CD4-positive, alpha-beta T cell treated with Interleukin-17A for 4 hours (primary cell): ENCODE data around the gene TBC1D3B.
"Not testable (repeated sequence)": the region's sequence is repeated elsewhere in the genome, so short reads cannot be mapped to it uniquely, and the experiment has no call there.

Experiments
- DNase-seq: peaks from one replicate; pipeline ENCODE4 v3.0.0-alpha.2; 2020; ENCODE audit warnings: mixed read lengths

The TBC1D3B gene

DNA sequence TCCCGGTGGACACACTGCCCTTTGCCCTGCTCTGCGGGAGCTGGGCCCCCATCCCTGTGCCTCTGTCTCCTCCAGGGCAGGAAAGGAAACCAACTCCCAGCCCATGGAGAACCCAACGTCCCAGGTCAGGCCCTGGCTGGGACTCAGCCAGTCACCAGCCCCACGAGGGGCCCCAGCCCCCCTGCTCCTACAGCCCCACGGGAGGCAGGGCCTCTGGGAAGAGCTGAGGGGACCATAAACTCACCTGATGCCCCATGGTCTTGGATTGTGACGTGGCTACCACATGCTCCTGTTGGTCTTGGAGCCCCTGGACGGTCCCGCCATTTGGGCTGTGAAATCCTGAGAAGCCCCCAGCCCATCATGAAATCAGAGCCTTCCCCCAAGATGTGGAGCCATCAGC is 7.6 kb downstream of the TBC1D3B start:
- not testable (repeated sequence) for DNase-seq

DNA sequence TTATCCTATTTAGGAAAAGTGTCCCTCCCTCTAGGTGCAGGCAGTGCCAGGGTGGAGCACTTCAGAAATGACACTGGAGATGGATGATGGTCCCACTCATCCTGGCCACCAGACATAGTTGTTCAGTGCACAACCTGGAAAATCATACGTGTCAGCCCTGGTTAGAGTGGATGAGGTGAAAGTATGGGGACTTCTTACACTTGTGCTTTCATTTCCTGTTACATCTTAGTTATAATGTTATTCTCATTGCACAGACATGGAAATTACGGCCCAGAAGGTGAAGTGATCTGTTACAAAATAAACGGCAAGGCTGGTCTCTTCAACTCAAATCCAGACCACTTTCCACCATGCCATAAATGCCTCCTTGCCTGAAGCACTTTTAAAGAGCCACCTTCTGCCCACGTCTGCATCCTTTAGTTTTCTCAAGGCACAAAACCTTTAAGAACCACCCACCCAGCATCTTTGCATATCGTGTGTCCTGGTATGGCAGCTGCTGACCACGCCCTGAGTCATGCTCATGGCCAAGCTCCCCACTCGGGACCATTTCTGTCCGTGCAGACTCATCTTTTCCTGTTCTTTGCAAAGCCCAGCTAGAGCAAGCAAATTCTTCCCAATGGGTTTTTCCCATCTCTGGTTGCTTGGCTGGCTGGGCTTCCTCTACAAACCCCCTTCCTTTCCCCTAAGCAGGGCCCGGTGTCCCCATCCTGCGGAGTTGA is 22.4 kb downstream of the TBC1D3B start:
- DNase-seq = no peak

DNA sequence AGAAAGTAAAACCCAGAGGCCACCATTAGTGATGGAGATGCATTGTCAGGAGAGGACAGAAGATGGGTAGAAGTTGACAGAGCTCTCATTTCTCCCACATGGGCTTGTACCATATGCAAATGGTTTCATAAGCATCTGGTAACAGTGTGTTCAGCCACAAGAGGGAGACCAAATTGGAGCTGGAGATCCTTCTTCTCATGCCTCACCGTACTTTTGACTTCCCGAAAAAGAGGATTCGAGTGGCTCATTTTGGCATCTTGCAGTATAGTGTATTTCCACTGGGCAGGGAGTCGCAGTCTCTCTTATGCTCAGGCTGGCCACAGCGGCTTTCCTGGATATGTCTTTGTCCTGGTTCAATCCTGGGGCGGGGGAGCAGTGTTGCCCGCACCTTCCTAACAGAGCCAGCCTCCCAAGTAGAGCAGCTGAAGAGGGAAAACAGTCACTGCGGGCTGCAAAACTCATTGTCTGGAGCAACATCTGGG is 23.8 kb downstream of the TBC1D3B start:
- DNase-seq = no peak

DNA sequence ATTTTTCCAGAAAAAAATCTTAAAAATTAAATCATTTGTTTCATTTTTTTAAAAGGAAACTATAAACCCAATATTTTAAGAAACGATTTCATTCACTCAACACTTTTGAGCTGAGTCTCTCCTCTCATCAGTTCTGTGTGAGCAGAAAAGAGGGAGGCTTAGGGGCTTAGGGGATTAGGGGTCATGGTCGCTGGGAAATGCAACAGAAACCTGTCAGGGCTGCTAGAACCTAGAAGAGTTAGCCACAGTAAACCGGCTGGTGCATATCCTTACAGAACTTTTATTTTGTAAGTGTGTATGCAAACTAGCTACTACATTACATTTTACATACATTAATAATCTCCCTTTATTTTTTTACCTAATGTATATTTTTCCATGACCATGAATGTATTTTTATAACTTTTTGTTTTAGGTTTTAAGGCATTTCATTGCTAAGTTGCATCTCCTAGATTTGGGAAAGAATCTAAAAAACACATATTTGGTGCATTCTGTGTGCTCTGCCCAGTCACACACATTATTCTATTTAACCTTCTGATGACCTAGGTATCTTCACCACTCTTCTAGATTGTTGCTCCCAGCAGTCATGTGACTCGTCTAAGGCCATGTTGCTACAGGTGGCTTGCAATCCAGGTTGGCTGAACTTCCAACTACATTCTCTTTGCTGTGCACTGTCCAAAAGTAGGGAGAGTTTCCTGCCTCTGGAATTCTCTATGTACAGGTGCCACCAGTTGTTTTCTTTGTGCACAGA is 24.4 kb downstream of the TBC1D3B start:
- no peak for DNase-seq

DNA sequence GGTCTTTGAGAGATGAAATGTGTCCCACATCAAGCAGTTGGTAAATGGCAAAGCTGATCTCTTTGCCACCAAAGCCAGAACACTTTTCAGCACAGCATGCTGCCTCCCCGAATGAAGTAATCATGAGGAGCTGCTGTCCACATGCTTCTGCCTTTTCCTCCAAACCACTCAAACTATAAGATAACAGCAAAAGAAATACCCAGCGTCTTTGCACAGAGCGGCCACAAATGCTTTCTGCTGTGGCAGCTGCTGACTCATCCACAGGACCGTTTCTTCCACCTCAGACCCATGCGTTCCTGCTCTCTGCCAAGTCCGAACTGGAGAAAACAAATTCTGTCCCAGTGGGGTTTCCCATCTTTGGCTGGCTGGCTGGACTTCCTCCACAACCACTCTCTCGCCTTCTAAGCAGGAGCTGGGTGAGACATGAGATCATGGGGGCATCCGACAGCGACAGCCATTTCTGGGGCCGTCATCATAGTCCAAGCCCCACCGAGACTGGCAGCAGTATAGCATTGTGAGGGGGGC is 27.1 kb downstream of the TBC1D3B start:
- DNase-seq = no peak

DNA sequence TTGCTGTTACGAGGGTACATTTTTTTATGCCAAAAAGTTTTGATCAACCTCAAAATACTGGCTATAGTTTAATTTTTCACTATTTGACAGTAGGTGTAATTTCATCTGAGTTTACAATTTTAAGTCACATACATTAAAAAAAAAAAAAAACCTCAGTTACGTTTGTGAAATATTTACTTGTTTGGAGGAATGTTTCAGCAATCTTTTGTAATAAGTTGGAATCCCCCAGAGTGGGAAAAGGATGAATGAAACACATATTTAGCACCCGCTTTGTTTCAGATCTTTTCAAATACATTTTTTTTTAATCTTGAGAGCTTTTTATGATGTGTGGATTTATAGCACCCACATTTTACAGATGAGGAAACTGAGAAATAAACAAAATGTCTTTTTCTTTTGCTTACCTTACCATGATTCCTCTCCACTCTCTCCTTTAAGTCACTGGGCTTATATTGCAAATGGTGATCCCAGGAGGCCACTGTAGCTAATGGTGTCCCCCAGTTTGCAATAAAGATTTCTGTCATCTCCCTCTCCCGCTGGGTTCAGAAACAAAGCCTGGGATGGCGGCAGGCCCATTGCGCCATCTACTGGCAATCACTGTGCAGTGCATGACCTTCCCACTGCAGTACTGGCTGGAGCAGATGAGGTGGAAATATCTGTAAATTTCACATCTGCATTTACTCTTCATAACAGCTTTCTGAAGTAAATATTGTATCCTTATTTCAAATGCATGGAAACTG is 27.7 kb downstream of the TBC1D3B start:
- DNase-seq = peak; percentile 58

DNA sequence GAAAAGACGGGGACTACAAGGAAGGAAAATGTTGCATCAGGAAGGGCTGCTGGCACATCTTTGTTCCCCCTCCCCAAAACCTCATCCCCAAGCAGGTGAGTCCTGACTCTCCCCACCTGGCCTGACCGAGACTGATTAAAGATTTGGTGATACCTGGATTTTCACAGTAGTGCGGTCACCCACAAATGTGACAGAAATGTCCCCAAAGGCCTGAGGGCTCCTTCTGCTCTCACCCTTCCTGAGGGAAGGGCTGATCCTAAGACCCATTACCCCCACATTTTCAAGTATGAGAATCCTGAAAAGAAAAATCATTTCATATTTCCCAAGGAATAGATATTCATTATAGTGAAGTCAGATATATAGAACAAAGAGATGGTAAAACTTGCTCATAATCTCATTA is 28.8 kb downstream of the TBC1D3B start:
- no peak for DNase-seq

DNA sequence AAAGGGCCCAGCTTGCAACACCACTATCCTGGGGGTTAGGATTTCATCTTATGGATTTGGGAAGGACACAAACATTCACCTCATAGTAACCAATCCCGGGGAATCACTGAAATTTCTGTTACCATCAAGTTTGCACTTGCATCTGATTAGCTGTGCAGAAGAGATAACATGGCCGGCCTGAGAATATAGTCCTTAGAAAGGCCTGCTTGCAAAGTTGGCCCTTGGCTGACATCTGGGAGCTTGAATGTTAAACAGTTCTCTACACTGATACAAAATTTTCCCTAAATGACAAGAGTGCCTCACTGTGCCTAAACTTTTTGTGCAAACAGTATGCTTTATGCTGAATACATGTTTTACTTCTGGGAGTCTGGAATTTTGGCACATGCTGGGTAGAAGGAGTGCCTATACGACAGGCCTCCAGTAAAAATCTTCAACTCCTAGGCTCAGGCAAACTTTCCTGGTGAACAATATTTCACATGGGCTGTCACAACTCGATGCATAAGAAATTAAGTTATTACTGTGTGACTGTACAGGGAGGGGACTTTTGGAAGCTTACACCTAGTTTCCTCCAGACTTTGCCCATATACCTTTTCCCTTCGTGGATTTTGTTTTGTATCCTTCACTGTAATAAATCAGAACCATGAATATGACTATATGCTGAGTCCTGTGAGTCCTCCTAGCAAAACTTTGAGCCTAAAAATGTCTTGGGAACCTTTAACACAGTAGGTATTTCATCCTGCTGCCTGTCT is 31.3 kb downstream of the TBC1D3B start:
- DNase-seq = no peak

DNA sequence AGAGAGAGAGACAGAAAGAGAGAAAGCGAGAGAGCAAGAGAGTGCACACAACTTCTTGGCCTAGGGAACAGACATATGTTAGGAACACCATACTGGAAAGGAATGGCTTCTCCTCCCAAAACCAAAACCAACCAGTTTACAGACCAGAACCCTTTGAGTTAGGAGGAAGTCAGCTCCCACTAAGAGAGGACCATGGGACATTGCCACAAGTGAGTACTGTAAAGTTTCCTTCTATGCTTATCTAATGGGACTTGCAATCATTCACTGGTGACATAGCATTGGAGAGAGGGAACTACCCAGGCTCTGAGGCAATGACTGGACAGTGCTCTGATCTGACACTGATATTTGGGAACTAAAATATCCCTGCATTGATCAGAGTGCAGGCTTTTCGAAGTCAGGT is 32.4 kb downstream of the TBC1D3B start:
- no peak for DNase-seq

GRCh38 chr17:36142806-36143205 is 33.6 kb downstream of the TBC1D3B start:
- DNase-seq = no peak

DNA sequence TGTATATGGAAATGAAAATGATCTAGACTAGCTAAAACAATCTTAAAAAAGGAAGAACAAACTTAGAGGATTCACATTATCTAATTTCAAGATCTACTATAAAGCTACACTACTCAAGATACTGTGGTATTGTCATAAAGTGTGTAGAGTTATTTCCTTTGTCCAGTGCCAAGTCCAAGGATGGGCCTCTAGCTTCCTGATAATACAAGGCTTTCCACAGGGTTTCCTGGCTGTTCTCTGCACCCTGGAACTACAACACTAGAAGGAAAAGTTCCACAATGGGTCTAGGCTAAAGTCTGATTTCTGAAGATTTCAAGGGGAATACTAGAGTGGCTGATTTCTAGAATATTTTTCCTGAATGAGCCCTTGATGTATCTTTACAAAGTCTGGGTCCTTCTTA is 34.2 kb downstream of the TBC1D3B start:
- DNase-seq = no peak

- no peak for DNase-seq
Measured at GRCh38 chr17:36136439-36136838, 40.0 kb downstream of the TBC1D3B start.

- no peak for DNase-seq
Measured at GRCh38 chr17:36136036-36136435, 40.4 kb downstream of the TBC1D3B start.

DNA sequence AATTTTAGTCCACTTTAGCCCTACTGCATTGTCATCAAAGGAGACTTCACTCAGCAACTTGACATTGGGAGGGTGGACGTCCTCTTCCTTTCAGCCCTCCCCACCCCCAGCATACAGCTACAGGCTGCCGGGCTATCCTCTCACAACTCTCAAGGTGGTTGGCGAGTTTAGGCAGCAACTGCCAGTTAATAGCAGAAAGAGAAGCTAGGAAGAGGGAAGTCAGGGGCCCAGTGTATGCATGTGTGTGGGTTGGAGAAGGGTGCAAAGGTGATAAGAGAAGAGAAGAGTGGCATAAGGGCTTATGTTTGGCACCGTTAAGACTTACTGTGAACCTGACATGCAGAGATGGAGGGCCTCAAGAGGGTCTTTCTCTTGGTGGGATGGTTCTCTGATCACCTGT is 41.0 kb downstream of the TBC1D3B start:
- DNase-seq = no peak

GRCh38 chr17:36133602-36134236 is 42.7 kb downstream of the TBC1D3B start:
- DNase-seq = no peak

DNA sequence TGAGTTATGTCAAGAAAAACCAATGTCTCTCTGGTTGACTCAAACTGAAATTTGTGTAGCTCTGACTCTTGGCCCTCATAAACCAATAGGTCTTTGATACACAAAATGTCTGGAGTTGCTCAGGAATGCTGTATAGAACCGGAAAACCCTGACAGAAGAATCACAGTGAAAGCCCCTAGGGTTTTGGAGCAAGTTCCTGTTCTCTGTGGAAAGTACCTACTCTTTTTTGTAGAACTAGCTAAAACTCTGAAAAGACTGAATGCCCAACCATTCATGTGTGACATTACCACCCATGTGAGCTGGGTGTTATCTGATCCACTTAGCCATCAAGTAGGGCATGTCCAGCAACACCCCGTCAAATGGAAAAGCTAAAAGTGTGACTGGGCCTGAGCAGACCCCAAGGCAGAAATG is 44.0 kb downstream of the TBC1D3B start:
- DNase-seq = no peak

- DNase-seq = no peak
Measured at GRCh38 chr17:36131931-36132330, 44.5 kb downstream of the TBC1D3B start.

DNA sequence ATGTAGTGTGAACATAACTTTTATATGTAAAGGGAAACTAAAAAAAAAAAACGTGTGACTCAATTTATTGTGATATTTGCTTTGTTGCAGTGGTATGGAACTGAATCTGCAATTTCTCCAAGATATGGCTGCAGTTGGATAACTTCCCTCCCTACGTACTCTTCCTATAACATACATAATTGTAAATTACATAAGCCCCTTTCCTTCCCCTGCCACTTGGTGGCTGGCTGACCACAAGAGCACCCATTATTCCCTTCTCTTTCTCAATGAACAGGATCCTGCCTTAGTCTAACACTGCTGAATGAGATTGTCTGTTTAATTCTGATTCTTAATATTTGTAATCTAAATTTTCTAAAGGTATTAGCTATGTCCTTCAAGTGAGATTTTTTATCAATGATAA is 45.0 kb downstream of the TBC1D3B start:
- no peak for DNase-seq

GRCh38 chr17:36130346-36130745 is 46.1 kb downstream of the TBC1D3B start:
- DNase-seq = no peak

- DNase-seq = no peak
Measured at GRCh38 chr17:36129616-36130015, 46.8 kb downstream of the TBC1D3B start.

GRCh38 chr17:36128411-36128978 is 47.9 kb downstream of the TBC1D3B start:
- DNase-seq = no peak

- DNase-seq = no peak
Measured at GRCh38 chr17:36127911-36128310, 48.5 kb downstream of the TBC1D3B start.
